ENCODE data around the gene POLR2L.

The POLR2L gene

DNA sequence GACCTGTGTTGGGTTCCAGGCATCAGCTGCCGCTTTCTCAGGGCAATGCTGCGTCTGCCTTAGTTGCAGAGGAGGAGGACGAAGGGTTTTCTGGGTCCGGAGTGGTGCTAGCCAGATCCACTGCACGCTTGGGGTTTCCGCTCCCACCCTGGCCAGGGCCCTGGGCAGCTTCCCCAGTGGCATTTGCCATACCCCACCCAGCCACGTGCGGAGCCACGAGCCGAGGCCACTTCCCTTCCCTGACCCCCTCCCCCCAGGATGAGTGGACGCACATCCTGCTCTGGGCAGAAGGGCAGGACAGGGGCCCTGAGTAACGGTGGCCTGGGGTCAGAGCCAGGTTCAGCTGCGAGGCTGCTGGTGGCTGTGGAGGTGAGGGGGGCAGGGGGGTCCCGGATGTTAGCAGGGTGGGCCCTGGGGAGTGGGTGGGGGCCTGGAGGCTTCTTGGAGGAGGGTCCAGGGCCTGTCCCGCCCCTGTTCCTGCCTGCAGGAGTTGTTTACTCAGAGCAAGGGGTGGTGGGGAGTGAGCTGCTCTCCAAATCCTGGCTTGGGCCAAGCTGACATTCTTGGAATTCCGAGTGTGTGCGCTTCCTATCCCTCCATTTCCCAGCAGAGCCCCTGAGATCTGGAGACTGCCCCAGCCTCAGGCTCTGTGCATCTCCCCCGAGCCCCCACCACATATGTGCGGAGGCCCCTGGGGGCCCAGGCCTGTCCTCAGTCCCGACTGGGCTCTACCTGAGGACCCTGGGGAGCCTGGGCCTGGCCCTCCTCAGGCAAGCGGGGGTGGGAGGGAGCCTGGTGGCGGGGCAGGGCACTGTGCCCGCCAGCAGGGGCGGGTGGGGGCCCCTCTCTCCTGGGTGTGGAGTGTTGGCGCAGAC, 1.7 kb upstream of the POLR2L start:
- peak overlapping the region; percentile 70 to 99 (median 86) for H3K4me3 ChIP-seq

DNA sequence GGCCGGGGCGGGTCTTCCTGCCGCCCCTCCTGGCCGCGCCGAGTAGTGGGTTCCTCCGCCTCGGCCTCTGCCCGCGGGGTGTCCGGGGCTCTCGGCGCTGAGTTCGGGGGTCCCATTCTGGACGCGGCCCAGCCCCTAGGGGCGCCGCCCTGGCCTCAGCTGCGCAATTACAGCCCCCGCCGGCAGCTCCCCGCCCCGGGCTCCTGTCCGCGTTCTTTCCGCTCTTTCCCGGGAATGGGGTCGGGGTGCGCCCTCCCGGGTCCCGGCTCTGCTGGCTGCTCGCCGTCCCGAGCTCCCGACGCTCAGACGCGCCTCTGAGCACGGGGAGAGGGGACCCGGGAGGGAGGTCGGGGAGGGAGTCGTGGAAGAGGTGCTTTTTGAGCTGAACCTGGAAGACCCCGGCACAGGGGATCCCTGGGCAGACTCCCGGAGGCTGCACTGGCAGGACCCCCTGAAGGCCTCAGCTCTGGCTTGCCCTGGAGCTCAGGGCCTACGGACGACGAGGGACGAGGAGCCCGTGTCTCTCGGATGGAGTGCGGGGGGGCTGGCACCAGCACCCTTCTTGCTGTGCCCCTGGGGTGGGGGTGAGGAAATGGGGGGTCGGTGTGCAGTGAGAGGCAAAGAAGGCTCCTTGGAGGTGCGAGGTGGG, 881 bp upstream of the POLR2L start:
- peak overlapping the region; percentile 91 to 100 (median 98) for H3K27ac ChIP-seq
- H3K4me3 ChIP-seq: peak overlapping the region; percentile 70 to 99 (median 86)

More for the DNA sequence above, 1.7 kb upstream of the POLR2L start:
- H3K27ac ChIP-seq: peak overlapping the region; percentile 91 to 100 (median 98)

DNA sequence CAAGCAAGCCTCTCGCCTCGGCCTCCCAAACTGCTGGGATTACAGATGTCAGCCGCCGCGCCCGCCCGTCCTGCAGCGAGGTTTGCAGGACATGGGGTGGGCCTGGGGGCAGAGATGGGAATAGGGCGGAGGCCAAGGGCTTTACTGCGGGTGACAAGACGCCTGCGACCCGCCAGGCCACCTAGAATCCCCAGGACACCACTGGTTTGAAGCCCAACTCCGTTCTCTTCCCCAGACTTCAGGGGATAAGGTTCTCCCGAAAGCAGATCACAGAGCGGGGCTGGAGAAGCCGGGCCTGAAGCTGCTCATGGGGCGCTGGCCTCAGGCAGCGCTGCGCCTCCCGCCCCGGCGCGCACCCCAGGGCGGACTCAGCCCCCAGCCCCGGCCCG, 354 bp downstream of the POLR2L start:
- peak overlapping the region; percentile 91 to 100 (median 98) for H3K27ac ChIP-seq
- H3K4me3 ChIP-seq: peak overlapping the region; percentile 70 to 99 (median 86)

DNA sequence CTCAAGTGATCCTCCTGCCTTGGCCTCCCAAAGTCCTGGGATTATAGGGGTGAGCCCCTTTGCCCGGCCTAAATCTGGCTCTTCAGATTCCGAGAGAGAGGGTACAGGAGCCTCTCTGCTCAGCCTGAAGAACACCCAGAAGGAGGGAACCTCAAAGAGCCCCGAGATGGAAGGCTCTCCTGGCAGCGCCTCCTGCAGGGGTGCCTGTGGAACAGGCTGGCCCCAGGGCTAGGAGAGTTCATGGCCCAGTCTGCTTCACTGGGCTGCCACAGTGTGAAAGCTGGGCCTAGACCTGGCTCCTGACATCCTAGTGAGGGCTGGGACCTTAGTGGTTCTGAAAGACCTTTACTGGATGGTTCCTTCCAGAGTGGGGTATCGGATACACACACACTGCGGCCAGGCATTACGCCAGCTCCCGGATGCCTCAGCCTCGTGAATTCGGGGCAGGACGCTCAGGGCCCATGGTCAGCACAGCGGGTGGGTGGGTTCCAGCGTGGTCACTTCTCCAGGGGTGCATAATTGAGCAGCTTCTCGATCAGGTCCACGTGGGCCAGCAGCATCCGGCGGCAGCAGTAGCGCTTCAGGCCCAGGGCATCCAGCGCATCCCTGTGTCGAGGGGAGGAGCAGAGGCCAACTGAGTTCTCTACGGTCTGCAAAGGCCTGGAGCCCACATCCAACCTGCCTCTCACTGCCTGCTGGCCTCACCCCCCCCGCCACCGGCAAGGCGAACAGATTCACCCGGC, 2.3 kb downstream of the POLR2L start:
- peak overlapping the region in 1 of 7 experiments; percentile 3 for H3K4me3 ChIP-seq

DNA sequence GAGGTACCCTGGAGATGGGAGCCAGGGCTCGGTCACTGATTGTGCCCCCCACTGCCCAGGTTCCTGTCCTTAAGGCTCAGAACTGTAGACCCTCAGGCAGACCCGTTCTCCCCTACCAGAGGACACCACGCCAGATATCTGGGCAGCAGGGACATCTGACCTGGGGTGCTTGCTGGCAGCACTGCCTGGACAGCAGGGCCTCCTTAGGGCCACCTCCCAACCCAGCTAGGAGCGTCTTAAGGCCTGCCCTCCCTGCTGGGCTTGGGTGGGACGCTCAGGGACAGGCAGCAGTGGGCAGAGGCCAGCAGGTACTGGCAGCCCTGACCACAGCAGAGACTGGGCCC, 3.1 kb downstream of the POLR2L start:
- H3K4me3 ChIP-seq: no peak overlapping the region
- peak overlapping the region in 3 of 21 experiments; percentile 1 to 41 (median 8) for H3K27ac ChIP-seq

More for the DNA sequence above, 2.3 kb downstream of the POLR2L start:
- H3K27ac ChIP-seq: peak overlapping the region in 4 of 21 experiments; percentile 3 to 24 (median 8)

DNA sequence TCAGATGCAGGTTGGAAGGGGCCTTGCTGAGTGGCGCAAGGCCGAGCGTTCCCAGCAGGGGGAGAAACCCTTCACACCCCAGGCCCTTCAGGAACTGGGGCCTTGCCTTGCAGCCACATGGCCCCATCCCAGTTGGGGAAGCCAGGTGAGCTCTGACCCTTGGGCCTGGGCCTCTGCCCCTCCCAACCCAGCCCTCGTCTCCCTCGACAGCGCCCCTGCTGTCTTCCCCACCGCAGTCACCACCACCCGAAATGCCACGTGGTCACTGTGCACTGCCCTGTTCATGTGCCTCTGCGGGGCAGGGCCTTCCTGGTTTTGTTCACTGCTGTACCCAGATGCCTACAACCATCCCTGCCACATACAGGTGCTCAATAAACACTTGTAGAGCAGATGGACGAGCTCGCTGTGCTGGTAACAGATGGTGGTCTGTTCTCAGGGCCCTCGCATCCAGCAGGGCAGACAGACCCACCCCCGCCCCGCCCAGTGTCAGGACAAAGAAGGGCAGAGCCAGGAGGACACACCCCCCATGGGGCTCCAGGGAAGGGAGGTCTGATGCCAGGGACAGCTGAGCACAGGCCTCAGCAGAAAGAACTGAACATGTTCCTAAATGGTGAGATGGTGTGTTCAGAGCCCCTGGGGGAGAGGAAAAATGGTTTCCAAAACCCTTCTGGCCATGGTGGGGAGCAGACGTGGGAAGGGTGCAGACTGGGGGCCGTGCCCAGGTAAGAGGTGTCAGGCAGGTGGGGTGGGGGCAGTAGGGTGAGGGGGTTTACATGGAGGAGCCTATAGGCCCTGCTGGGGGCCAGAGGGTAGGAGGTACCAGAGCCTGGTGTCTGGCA, 3.7 kb downstream of the POLR2L start:
- Histone ChIP-seq H3K4me3 (no peak overlapping the region), H3K27ac (peak overlapping the region in 5 of 21 experiments; percentile 0 to 41 (median 8))

DNA sequence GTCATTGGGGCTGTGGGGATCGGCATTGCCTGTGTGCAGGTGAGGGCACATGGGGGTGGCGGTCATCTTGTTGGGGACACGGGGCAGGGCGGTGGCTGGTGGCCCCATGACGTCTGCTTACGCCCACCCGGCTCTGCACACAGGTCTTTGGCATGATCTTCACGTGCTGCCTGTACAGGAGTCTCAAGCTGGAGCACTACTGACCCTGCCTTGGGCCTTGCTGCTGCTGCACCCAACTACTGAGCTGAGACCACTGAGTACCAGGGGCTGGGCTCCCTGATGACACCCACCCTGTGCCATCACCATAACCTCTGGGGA, 4.4 kb downstream of the POLR2L start:
- H3K4me3 ChIP-seq: no peak overlapping the region
- peak overlapping the region in 1 of 21 experiments; percentile 0 for H3K27ac ChIP-seq

DNA sequence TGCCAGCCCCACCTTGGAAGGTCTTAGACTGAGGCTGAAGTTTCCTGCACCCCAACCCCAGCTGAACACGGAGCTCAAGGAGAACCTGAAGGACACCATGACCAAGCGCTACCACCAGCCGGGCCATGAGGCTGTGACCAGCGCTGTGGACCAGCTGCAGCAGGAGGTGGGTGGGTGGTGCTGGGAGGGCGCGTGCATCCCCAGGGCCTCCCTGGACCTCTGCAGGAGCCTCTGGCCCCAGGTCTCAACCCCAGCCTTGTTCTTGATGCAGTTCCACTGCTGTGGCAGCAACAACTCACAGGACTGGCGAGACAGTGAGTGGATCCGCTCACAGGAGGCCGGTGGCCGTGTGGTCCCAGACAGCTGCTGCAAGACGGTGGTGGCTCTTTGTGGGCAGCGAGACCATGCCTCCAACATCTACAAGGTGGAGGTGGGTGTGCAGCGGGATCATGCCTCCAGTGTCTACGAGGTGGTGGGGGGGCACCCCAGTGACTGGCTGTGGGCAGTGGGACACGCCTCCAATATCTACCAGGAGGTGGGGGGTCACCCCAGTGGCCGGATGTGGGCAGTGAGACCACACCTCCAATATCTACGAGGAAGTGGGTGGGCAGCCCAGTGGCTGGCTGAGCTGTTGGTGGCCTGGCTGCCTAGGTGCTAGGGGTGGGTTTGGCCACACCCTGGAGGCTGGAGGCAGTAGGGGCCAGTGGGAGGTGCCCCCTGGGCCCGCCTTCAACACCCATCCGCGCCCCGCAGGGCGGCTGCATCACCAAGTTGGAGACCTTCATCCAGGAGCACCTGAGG, 4.9 kb downstream of the POLR2L start:
- Histone ChIP-seq H3K4me3 (no peak overlapping the region), H3K27ac (no peak overlapping the region)

DNA sequence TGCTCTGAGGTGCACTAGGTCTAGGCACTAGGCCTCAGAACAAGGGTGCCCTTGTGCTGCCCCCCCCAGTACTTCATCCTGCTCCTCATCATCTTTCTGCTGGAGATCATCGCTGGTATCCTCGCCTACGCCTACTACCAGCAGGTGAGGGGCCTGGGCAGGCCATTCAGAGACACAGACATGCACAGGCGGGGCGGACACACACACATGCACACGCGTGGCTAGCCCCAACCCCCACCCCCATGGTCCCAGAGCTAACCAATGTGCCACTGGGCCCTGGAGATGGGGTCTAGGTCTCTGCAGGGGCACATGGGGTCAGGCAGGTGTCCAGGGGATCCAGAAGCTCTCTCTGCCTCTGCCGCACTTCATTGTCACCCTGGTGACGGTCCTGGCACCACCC, 5.6 kb downstream of the POLR2L start:
- Histone ChIP-seq H3K4me3 (no peak overlapping the region), H3K27ac (no peak overlapping the region)

DNA sequence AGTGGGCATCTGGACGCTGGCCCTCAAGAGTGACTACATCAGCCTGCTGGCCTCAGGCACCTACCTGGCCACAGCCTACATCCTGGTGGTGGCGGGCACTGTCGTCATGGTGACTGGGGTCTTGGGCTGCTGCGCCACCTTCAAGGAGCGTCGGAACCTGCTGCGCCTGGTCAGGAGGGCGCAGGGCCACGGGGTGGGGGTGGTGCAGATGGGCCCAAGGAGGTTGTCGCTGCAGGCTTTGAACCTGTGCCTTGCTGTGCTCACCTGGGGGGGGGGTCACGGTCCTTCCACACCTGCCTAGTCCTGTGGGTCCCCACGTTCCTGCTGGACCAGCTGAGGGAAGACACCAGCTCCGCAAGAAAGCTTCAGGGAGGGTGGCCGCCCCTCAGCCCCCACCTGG, 6.1 kb downstream of the POLR2L start:
- Histone ChIP-seq H3K27ac (no peak overlapping the region), H3K4me3 (no peak overlapping the region)

DNA sequence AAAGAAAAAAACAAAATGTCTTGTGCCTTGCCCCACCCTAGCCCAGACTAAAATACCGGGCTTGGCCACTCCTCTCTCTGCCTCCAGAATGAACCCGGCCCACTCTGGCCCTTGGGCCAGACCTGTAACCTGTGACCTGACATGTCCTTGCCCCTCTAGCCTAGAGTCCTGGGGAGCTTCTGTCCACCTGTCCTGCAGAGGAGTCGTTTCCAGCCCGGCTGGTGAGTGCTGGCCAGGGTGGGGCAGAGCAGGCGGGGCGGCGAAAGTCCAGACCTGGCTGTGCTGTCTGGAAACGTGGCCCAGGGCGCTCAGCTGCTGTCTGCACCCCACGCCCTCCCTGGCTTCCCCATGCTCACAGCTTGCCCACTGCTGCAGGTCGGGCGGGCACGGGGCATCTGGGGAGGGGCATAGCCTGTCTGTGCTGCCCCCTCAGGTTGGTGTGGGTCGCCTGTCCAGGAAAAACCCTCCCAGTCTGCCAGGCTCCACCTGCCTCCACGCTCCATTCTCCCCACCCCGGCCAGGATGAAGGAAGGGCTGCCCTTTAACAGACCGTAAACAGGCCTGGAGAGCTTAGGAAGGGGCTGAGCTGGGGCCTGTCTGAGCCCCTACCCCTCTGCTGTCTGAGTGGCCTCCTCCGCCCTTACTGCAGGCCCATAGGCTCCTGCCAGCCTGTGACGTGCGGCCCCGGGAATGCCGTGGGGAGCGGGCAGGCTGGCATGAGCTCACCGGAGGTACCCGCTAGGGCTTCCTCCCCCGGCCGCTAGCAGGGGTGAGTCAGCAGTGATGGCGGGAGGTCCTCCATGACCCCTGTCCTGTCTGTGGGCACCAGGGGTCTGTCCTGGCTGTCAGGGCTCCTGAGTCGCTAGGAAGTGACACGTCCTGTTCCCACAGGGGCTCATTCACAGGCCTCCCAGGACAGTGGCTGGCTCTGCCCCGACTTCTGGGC, 7.7 kb downstream of the POLR2L start:
- peak overlapping the region in 20 of 21 experiments; percentile 12 to 93 (median 84) for H3K27ac ChIP-seq
- H3K4me3 ChIP-seq: peak overlapping the region in 5 of 7 experiments; percentile 59 to 77 (median 71)

DNA sequence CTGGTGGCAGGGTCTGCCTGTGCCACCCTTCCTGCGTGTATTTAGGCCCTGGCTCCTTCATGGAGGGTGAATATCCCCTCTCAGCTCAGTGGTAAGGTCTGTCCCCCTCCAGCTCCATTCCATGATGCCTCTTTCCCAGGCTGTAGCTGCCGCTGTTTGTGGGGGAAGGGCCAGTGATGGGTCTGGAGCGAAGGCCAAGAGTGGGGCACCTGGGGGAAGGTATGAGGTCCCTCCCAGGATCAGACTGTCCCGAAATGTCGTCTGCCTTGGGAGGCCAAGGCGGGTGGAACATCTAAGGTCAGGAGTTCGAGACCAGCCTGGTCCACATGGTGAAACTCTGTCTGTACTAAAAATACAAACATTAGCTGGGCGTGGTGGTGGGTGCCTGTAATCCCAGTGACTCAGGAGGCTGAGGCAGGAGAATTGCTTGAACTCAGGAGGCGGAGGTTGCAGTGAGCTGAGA, 8.4 kb downstream of the POLR2L start:
- H3K27ac ChIP-seq: peak overlapping the region in 20 of 21 experiments; percentile 65 to 93 (median 88)

DNA sequence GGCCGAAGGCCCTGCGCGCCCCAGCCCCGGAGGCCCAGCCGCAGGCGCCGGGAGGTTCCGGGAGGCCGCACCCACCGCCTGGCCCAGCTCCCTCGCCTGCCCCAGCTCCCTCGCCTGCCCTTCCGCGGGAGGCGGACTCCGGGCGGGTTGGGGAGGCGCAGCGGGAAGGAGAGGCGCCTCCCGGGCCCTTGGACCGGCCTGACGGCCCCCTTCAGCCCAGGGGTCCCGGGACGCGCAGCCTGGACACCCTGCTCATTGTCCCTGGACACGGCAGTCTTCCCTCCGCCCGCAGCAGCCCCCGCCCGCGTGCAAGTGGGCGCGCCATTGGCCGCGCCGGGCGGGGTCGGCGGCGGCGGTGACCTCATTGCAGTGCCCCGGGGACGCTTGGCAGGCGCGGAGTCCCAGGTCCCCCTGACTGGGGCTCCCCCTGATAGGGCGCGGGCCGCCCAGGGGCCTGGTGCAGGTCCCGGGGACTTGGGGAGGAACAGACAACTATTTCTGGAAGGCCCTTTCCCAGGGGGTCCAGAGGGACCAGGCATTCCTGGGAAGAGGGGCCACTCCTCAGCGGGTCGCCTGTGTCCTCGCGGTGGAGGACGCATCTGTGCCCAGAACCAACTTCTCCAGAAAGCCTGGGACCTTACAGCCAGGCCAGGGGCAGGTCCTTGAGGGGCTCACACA, 9.1 kb downstream of the POLR2L start:
- peak overlapping the region; percentile 65 to 93 (median 88) for H3K27ac ChIP-seq
- peak overlapping the region; percentile 59 to 77 (median 71) for H3K4me3 ChIP-seq

More for the DNA sequence above, 8.4 kb downstream of the POLR2L start:
- peak overlapping the region; percentile 59 to 77 (median 71) for H3K4me3 ChIP-seq

DNA sequence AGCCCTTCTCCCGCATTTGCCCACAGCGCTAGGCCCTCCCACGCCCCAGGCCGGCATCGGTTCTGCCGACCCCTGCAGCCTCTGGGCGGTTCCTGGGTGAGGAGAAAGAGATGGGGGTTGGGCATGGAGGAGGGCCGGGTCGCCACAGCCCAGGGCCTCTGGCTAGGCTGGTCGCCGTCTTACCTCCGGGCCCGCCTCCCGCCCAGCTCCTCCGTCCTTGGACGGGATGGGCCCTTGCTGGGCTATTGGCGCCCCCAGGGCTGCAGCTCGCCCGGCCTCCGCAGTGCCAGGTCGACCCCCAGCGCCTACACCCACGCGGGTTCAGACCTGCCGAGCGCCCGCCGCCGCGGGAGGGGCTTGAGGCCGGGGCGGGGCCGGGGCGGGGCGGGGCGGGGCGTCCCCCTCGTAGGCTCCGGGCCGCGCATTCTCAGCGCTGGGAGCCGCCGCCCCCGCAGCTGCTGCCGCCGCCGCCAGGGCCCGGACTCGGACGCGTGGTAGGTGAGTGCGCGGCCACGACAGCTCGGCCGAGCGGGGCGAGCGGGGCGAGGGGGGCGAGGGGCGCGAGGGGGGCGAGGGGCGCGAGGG, 9.7 kb downstream of the POLR2L start, which contains the start of gene CD151:
CD151 (plus strand) TSS at position 424 of the 585 bp plus-strand sequence. CDS start 3,118 bp downstream, outside the sequence.
- peak within 1 kb of the TSS; percentile 65 to 93 (median 88) for H3K27ac ChIP-seq
- H3K4me3 ChIP-seq: peak within 1 kb of the TSS; percentile 59 to 77 (median 71)

DNA sequence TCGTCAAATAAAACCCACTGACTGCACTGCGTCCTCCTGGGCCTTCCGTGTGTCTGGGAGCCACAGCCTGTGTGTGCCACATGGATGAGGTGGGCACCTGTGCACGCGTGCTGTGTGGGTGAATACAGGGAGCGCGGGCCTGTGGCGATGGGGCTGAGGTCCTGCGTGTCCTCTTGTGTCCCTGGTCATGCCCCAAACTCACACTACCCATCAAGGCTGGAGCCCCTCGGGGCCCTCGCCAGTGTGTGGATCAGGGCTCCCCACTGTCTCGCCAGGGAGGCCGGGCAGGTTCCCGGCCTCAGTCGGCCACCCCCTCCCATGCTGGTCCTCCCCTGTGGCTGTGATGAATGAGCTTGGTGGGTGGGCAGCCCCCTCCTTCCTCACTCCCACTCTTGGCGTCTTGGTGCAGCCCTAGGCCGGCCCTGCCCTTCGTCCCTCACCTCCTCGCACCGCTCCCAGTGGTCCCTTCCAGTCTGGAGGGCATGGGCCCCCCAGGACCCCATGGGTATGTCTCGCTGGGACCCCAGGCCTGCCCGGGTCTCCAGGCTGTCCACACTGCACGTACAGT, 10.3 kb downstream of the POLR2L start:
- peak overlapping the region in 18 of 21 experiments; percentile 7 to 93 (median 87) for H3K27ac ChIP-seq

More for the DNA sequence above, 10.3 kb downstream of the POLR2L start:
- peak overlapping the region; percentile 19 to 77 (median 70) for H3K4me3 ChIP-seq

Measured in skin epidermis (tissue), 12 donors.